HEK293T (cell line): Measurements from ENCODE around the gene CHRM5.

ENCODE experiments used
- CTCF ChIA-PET: fragments of 350-600 bp; formaldehyde crosslinking; extraction: SDS; loops from one replicate; lab custom pipeline; 2021; ENCODE audit warnings: antibody characterized with exemption, inconsistent platforms; lab: Yijun Ruan, JAX
- POLR2A ChIA-PET: fragments of 350-600 bp; formaldehyde crosslinking; extraction: SDS; loops from one replicate; lab custom pipeline; 2020; ENCODE audit warnings: antibody characterized with exemption, inconsistent platforms; lab: Yijun Ruan, JAX
- DNase-seq: peaks from one replicate; pipeline ENCODE4 v3.0.0; 2012; ENCODE audit warnings: mixed read lengths; ENCODE audit errors: extremely low spot score
- ARNT ChIP-seq: fragments of 450-650 bp; IDR thresholded peaks from 2 replicates; pipeline ENCODE4 v1.6.1; 2017; ENCODE audit warnings: mild to moderate bottlenecking
- BHLHE40 ChIP-seq: fragments of 450-650 bp; IDR thresholded peaks from 2 replicates; pipeline ENCODE4 v1.6.1; 2016; ENCODE audit warnings: mild to moderate bottlenecking, moderate library complexity, borderline replicate concordance
- CTBP1 ChIP-seq: fragments of 450-650 bp; IDR thresholded peaks from 2 replicates; pipeline ENCODE4 v1.6.1; 2016; ENCODE audit warnings: borderline replicate concordance
- ELF4 ChIP-seq: fragments of 450-650 bp; IDR thresholded peaks from 2 replicates; pipeline ENCODE4 v1.6.1; 2017; ENCODE audit warnings: antibody characterized with exemption
- FOXA1 ChIP-seq: fragments of 450-650 bp; IDR thresholded peaks from 2 replicates; pipeline ENCODE4 v1.6.1; 2016; ENCODE audit warnings: mild to moderate bottlenecking
- FOXK2 ChIP-seq: fragments of 450-650 bp; IDR thresholded peaks from 2 replicates; pipeline ENCODE4 v1.6.1; 2016; ENCODE audit warnings: mild to moderate bottlenecking
- FOXM1 ChIP-seq: fragments of 450-650 bp; IDR thresholded peaks from 2 replicates; pipeline ENCODE4 v1.6.1; 2017; ENCODE audit warnings: mild to moderate bottlenecking, borderline replicate concordance
- HDGF ChIP-seq: fragments of 450-650 bp; IDR thresholded peaks from 2 replicates; pipeline ENCODE4 v1.6.1; 2017; ENCODE audit warnings: antibody characterized with exemption, borderline replicate concordance
- L3MBTL2 ChIP-seq: fragments of 450-650 bp; conservative IDR thresholded peaks from 2 replicates; pipeline ENCODE4 v1.6.1; 2016; ENCODE audit warnings: mild to moderate bottlenecking
- LEF1 ChIP-seq: fragments of 450-650 bp; IDR thresholded peaks from 2 replicates; pipeline ENCODE4 v1.6.1; 2017; ENCODE audit warnings: mild to moderate bottlenecking, borderline replicate concordance
- NFRKB ChIP-seq: fragments of 450-650 bp; IDR thresholded peaks from 2 replicates; pipeline ENCODE4 v1.6.1; 2016; ENCODE audit warnings: mild to moderate bottlenecking, moderate library complexity
- PKNOX1 ChIP-seq: fragments of 450-650 bp; IDR thresholded peaks from 2 replicates; pipeline ENCODE4 v1.6.1; 2016
- SP1 ChIP-seq: fragments of 450-650 bp; IDR thresholded peaks from 2 replicates; pipeline ENCODE4 v1.6.1; 2017
- SUZ12 ChIP-seq: fragments of 450-650 bp; IDR thresholded peaks from 2 replicates; pipeline ENCODE4 v1.6.1; 2016; ENCODE audit warnings: mild to moderate bottlenecking
- TARDBP ChIP-seq: fragments of 450-650 bp; IDR thresholded peaks from 2 replicates; pipeline ENCODE4 v1.6.1; 2016
- ZNF384 ChIP-seq: fragments of 450-650 bp; IDR thresholded peaks from 2 replicates; pipeline ENCODE4 v1.6.1; 2016

Gene CHRM5

GRCh38 chr15:34059476-34059875 is 91.2 kb downstream of the CHRM5 start:
- no peak for DNase-seq
- TF ChIP-seq CTBP1: no peak
- TF ChIP-seq SUZ12: no peak
- TF ChIP-seq FOXM1: no peak
- TF ChIP-seq ZNF384: no peak
- TF ChIP-seq HDGF: no peak
- no peak for TF ChIP-seq L3MBTL2
- no peak for TF ChIP-seq NFRKB
- TF ChIP-seq BHLHE40: no peak
- TF ChIP-seq LEF1: no peak
- no peak for TF ChIP-seq FOXA1
- ChIA-PET CTCF (no interaction called here), POLR2A (no interaction called here)

GRCh38 chr15:34059946-34060345 is 91.6 kb downstream of the CHRM5 start:
- TF ChIP-seq SP1: no peak
- DNase-seq: no peak
- POLR2A ChIA-PET: no interaction called here
- CTCF ChIA-PET: no interaction called here

DNA sequence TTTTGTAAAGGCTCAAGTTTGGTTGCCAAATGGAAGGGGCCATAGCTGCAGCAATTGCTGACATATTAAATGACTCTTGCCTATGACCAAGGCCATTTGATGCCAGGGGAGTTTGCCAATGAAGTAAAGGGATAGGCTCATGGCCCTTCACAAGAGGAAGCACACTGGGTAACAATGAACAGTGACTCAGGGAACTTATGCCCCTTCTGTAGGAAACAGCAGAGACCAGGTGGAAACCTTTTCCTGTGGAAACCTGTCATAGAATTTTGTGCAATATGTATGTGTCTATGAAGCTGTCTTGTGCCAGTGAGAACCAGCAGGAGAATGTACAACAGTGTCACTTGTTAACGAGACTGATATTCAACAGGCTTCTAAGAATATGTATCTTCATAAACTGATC is 96.1 kb downstream of the CHRM5 start:
- TF ChIP-seq FOXM1: no peak
- no peak for TF ChIP-seq BHLHE40
- no peak for TF ChIP-seq PKNOX1
- ChIA-PET POLR2A (no interaction called here), CTCF (no interaction called here)
- no peak for DNase-seq

DNA sequence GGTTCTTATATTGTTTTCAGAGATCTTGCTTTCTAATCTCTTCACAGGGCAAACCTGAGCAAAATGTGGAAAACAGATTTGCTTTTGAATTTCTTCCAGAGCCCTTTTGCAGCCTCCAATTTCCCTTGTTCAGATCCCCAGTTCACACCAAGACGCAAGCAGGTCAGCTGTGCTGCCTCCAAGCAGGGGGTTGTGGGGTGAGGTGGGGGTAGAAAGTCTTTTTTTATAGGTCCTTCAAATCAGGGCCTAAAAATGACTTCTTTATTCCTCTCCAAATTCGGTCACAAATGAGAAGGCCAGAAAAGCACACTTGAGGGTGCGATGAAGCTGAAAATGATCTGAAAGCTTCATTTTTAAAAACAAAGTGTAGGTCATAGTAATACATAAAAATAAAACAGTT is 97.0 kb downstream of the CHRM5 start:
- DNase-seq: no peak

DNA sequence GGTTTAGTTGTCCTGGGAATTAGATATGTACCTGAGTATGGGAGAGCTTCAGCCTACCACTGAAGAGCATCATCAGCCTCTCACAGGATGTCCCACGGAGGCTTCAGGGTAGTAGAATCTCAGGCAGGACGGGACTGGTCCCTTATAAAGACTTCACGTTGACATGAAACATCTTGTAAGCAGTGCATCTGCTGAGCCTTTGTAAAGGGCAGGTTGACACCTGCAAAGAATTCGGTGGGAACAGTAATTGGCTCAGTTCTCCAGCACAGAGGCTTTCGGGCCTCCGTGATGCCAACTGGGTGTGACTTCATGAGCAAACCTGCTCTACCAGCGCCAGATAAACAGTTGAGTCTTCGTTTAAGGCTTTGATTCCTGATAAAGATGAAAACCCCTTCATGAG is 97.6 kb downstream of the CHRM5 start:
- CTCF ChIA-PET: no interaction called here
- no peak for DNase-seq
- TF ChIP-seq ELF4 (no peak), FOXA1 (no peak)
- POLR2A ChIA-PET: no interaction called here

More for the DNA sequence above, 97.0 kb downstream of the CHRM5 start:
- TF ChIP-seq NFRKB (no peak), CTBP1 (no peak), FOXK2 (no peak), TARDBP (no peak), FOXM1 (no peak), FOXA1 (no peak), HDGF (no peak), PKNOX1 (no peak), L3MBTL2 (no peak), SP1 (no peak), ELF4 (no peak), SUZ12 (no peak), LEF1 (no peak), BHLHE40 (no peak), ZNF384 (no peak), ARNT (no peak)
- CTCF ChIA-PET: no interaction called here
- POLR2A ChIA-PET: no interaction called here

GRCh38 chr15:34070003-34070402 is 101.7 kb downstream of the CHRM5 start:
- TF ChIP-seq ZNF384 (no peak), TARDBP (no peak), SP1 (no peak), L3MBTL2 (no peak), FOXA1 (no peak), NFRKB (no peak), BHLHE40 (no peak), PKNOX1 (no peak)
- POLR2A ChIA-PET: no interaction called here
- no peak for DNase-seq
- CTCF ChIA-PET: no interaction called here

GRCh38 chr15:34076785-34077184 is 108.5 kb downstream of the CHRM5 start:
- POLR2A ChIA-PET: no interaction called here
- no peak for DNase-seq
- CTCF ChIA-PET: no interaction called here
- TF ChIP-seq FOXK2 (no peak), ELF4 (no peak), CTBP1 (no peak), FOXM1 (no peak), NFRKB (no peak), HDGF (no peak), L3MBTL2 (no peak), BHLHE40 (no peak), ARNT (no peak), FOXA1 (no peak), SUZ12 (no peak), PKNOX1 (no peak), ZNF384 (no peak), TARDBP (no peak), LEF1 (no peak), SP1 (no peak)
